Measurements from ENCODE around the gene POLD3. TPM values are rescaled to one million over a fixed set of nuclear protein-coding genes. Genes with fewer than 3 reads are reported as not detected.

Gene POLD3
- total RNA-seq, 3 donors from 2014 or later: 9.8 to 23.3 (median 16.7) TPM

DNA sequence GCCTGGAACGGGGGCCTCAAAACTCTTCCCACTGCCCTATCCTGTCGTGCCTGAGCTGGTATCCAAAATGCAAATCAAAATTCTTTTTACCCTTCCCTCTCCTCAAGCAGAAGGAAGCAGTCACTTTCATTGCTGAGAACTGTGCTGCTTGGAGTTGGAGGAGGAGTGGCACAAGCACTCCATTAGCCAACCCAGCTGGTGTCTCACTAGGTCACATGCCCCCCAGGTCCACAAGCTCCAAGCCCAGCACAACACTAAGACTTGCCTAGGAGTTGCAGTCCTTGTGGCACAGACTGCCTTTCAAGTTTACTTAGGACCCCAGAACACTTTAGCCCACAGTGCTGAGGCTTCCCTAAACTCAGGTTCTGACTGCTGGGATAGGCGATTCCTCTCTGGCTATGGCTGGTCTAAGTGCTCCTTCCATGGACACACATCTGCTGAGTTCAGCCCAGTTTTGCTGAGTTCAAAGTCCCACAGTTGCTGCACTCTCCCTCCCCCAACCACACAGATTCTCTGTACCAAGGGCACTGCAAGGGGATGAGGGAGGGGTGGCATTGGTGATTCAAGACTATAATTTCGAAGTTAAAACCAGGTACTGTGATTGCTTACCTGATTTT is 70.2 kb downstream of the POLD3 start:
- H3K4me3 ChIP-seq: no peak overlapping the region
- no peaks in the 10 kb centered on the region for H3K4me1 ChIP-seq

DNA sequence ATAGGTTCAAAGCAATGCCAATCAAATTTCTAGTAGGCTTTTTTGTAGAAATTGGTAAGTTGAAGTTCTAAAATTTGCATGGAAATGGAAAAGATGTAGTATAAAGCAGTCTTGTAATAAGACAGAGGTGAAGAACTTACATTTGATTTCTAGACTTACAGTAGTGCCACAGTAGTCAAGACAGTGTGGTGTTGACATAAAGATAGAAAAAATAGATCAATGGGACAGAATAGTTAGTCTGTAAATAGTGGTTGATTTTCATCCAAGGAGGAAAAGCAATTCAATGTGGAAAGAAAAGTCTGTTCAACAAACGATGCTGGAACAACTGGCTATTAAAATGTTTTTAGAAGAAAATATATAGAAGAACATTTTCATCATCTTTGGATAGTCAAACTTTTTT is 70.9 kb downstream of the POLD3 start:
- Histone ChIP-seq H3K36me3 (no peaks in the 10 kb centered on the region), H3K27ac (no peak overlapping the region), H3K4me3 (no peak overlapping the region), H3K4me1 (no peaks in the 10 kb centered on the region), H3K27me3 (no peaks in the 10 kb centered on the region), H3K9me3 (no peaks in the 10 kb centered on the region)
- no peak for DNase-seq (ENCODE audit: low spot score in 2 of 2)
- TF ChIP-seq, protein P1, sequence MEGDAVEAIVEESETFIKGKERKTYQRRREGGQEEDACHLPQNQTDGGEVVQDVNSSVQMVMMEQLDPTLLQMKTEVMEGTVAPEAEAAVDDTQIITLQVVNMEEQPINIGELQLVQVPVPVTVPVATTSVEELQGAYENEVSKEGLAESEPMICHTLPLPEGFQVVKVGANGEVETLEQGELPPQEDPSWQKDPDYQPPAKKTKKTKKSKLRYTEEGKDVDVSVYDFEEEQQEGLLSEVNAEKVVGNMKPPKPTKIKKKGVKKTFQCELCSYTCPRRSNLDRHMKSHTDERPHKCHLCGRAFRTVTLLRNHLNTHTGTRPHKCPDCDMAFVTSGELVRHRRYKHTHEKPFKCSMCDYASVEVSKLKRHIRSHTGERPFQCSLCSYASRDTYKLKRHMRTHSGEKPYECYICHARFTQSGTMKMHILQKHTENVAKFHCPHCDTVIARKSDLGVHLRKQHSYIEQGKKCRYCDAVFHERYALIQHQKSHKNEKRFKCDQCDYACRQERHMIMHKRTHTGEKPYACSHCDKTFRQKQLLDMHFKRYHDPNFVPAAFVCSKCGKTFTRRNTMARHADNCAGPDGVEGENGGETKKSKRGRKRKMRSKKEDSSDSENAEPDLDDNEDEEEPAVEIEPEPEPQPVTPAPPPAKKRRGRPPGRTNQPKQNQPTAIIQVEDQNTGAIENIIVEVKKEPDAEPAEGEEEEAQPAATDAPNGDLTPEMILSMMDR (IDR thresholded peaks at IDR 0.05): no peak
- TF ChIP-seq POLR2AphosphoS5 (IDR thresholded peaks at IDR 0.05) (no peak), POLR2A (IDR thresholded peaks at IDR 0.05) (no peak)
- intact Hi-C loops (cut with DNase I; ENCODE audit: low total_unique reads): no loop called here

More for the DNA sequence above, 70.2 kb downstream of the POLD3 start:
- intact Hi-C loops (cut with DNase I; ENCODE audit: low total_unique reads): no loop called here
- no peak for DNase-seq (ENCODE audit: low spot score in 2 of 2)
- Histone ChIP-seq H3K36me3 (no peaks in the 10 kb centered on the region), H3K27ac (no peak overlapping the region), H3K9me3 (no peaks in the 10 kb centered on the region), H3K27me3 (no peaks in the 10 kb centered on the region)
- TF ChIP-seq POLR2A (IDR thresholded peaks at IDR 0.05) (no peak), POLR2AphosphoS5 (IDR thresholded peaks at IDR 0.05) (no peak)
- TF ChIP-seq, protein P1 (IDR thresholded peaks at IDR 0.05): no peak

DNA sequence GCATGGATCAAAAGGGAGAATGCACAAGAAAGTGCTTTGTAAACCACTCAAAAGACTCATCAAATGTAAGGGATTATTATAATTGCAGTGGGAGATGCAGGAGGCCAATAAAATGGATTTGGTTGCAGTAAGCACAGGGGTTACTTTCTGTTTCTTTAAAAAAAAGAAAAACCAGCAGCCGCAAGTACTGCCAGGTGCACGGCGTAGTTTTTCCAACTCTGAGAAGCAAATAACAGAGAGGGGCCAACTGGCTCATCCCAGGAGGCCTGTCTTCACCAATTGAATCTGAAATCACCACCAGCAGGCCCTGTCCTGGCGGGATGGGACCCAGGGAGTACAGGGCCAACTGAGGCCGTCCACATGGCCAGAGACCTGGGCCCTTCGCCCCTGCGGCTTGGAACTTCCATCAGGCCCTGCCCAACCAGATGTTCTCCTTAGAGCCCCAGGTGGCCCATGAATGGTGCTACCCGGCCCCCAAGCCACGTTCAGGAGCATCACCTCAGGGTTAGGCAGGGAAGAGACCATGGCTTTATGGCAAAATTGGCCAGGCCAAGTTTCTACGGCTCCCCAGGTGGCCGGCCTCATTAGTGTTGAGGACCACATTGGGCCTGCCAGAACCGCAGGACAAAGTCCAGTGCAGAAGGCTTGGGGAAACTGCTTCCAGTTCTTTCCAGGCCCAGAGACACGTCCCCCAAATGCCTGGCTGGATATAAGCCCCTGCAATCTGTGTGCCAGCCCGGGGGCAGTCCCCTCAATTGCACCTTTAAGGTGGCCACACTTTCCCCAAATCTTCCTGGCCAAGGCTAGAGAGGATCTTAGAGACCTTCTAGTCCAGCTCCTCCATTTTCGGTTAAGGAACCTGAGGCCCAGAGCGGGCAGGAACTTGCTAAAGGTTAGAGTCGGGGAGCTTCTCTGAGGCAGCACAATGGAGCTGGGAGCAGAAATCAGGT is 77.1 kb downstream of the POLD3 start:
- peaks cover 0 to 6% of the 10 kb centered on the region in 2 donors for H3K4me1 ChIP-seq
- intact Hi-C loops (cut with DNase I; ENCODE audit: low total_unique reads): no loop called here
- DNase-seq (ENCODE audit: low spot score in 2 of 2): no peak
- TF ChIP-seq POLR2A (IDR thresholded peaks at IDR 0.05): no peak
- no peak for TF ChIP-seq POLR2AphosphoS5 (IDR thresholded peaks at IDR 0.05)
- TF ChIP-seq, protein P1 (IDR thresholded peaks at IDR 0.05): no peak
- no peak overlapping the region for H3K4me3 ChIP-seq
- no peaks in the 10 kb centered on the region for H3K27me3 ChIP-seq
- no peaks in the 10 kb centered on the region for H3K36me3 ChIP-seq
- no peak overlapping the region for H3K27ac ChIP-seq
- no peaks in the 10 kb centered on the region for H3K9me3 ChIP-seq

DNA sequence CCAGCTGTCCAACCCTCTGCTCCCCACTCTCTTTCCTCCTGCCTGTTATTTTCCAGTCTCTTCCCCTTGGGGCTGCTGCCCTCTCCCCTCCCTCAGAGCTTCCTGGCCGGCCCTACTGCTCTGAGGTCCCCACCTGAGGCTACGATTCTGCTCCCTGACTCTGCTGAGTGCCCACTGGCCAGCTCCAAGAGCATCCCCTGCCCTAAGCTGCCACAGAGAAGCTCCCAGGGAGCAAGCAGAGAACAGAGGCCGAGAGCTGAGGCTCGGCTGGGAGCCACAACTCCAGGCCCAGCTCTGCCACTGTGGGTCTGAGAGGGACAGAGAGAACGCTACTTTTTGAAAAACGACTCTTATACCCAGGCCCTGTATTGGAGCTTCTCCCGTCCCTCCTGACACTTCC is 77.8 kb downstream of the POLD3 start:
- H3K9me3 ChIP-seq: no peaks in the 10 kb centered on the region
- H3K4me3 ChIP-seq: no peak overlapping the region
- no peak for DNase-seq (ENCODE audit: low spot score in 2 of 2)
- TF ChIP-seq, protein P1 (IDR thresholded peaks at IDR 0.05): no peak
- no peak for TF ChIP-seq POLR2AphosphoS5 (IDR thresholded peaks at IDR 0.05)
- TF ChIP-seq POLR2A (IDR thresholded peaks at IDR 0.05): no peak
- H3K27me3 ChIP-seq: no peaks in the 10 kb centered on the region
- H3K4me1 ChIP-seq: peaks cover 0 to 6% of the 10 kb centered on the region in 2 donors
- no peak overlapping the region for H3K27ac ChIP-seq
- intact Hi-C loops (cut with DNase I; ENCODE audit: low total_unique reads): no loop called here
- no peaks in the 10 kb centered on the region for H3K36me3 ChIP-seq

Measured in breast epithelium (tissue), 4 donors.